OCI-LY1 (cell line): Measurements from ENCODE around the gene STAT5B.

Source experiments
- CTCF ChIP-seq: fragments of 200-600 bp; sonication (generic), shearing (Covaris generic); IDR thresholded peaks from 2 replicates; pipeline ENCODE4 v1.5.1; 2017; ENCODE audit warnings: mild to moderate bottlenecking, antibody characterized with exemption, low read length, moderate library complexity, mixed read lengths
- EZH2 ChIP-seq: fragments of 200-600 bp; sonication (generic), shearing (Covaris generic); IDR thresholded peaks from 2 replicates; pipeline ENCODE4 v1.8.0; 2017; ENCODE audit warnings: borderline replicate concordance, mixed run types, mild to moderate bottlenecking, antibody characterized with exemption, low read length, moderate library complexity, mixed read lengths

- TF ChIP-seq CTCF (no peak), EZH2 (no peak)
Observed at GRCh38 chr17:42294469-42295398, 18.5 kb upstream of the STAT5B start.
